D341Med (cell line): ENCODE data around the gene MAP3K14.

Experiments used
- DNase-seq: peaks from one replicate; pipeline ENCODE4 v3.0.0; 2012; ENCODE audit warnings: low spot score

Gene MAP3K14

DNA sequence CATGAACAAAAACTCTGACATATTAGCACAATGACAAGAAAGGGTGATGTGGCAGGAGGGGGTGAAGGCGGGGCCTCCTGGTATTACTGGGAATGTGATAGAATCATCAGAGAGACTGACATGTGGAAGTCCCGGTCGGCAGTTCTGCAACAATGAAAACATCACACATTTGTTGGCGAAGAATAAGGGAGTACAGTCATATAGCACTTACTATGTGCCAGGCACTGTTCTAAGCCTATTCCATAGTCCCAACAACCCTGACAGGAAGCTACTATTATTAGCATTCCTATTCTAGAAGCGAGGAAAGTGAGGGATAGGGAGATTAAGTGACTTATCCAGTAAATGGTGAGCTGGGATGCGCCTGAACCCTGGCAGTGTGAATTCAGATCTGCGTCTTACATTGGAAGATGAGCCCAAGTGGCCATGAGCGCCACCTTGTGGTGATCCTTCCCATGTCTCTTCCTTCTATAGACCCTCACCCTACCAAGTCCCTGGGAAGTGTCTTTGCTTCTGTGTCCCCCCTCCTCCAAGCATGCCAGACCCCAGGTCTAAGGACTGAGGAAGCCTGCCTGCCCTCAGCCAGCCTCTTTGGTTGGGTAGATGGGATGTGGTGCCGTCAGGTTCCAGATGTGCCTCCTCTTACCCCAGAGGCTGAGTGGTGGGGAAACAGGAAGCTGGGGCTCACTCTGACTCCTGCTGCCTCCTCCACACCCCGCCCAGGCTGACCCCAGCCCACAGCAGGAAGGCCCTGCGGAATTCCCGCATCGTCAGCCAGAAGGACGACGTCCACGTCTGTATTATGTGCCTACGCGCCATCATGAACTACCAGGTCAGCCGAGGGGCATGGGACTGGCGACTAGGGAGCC, 81.2 kb downstream of the MAP3K14 start:
- DNase-seq: peak; percentile 86

- peak; percentile 82 for DNase-seq
Measured at GRCh38 chr17:45234641-45235415, 82.0 kb downstream of the MAP3K14 start.

DNA sequence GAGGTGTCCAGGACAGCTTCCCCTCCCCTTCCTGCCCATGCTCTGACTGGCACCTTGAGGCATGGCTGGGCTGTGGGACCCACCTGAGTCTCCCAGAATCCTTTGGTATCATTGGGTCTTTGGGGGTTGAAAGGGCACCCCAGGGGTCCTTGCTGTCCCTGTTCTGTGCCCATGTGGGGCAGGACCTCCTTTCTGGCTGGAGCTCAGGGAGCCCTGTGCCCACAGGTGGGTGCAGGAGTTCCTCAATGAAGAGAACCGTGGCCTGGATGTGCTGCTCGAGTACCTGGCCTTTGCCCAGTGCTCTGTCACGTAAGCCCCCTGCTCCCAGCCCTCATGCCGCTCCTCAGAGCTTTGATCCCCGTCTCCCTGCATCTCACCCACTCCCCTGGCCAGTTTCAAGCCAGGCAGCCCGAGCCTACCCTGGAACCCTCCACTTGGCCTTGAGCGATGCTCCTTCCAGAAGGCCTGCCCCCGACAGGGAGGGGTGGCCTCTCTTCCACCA, 83.3 kb downstream of the MAP3K14 start:
- DNase-seq: no peak

DNA sequence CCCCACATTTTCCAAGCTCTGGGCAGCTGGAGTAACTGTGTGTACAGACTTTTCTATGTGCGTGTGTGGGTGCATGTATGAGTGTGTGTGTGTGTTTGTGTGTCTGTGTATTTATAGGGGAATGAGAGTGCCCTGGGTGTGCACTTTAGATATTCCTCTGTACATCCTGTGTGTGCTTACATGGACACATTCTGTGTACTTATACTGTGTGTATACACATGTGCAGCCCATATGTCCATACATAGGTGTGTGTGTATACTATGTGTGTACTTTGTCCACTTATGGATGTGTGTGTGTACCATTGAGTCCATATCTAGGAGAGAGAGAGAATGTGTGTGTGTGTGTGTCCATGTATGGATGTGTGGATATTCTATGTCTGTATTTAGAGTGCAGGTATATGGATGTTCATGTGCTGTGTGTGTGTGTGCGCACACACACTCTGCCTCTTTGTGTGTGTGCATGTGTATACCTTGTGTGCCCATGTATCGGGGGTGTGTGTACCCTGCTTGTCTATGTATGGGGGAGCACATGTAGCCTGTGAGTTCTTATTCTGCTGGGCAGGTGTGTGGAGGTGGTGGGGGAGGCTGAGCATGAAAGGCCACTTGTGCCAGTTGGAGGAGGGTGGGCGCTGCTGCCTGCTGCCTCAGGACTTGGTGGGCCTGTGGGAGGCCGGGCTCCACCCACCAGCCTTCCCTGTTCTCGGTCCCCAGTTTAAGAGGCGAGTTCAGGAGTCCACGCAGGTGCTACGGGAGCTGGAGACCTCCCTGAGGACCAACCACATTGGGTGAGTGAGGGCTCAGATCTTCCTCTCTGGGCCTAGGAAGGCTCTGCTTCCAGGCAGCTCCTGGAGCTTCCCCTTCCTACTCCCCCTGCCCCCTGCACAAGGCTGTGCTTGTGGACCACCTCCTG, 84.1 kb downstream of the MAP3K14 start:
- no peak for DNase-seq

DNA sequence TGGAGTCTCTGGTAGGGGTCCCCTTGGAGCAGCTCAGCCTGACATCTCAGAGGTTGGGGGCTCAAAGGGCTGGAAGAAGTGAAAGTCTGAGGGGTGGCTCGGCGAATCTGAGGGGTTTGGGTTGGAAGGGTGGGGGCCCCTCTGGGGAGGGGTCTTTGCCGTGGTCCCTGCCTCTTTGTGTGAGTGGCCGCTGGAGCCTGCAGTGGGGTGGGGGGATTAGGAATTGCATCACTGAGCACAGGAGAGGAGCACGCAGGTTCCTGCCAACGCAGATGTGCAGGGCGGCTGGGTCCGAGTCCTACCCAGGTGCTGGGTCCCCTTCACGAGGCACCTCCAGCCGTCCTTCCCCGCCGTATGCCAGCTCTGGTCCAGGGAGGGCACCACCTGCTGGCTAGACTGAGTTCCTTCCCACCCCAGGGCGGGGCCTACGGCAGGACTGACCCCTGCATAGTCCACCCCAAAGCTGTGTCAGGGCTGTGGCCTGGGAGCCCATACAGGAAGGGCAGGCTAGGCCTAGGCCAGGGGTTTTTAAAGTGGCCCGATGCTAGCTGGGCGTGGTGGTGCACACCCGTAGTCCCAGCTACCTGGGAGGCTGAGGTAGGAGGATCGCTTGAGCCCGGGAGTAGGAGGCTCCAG, 85.2 kb downstream of the MAP3K14 start:
- peak; percentile 70 for DNase-seq

DNA sequence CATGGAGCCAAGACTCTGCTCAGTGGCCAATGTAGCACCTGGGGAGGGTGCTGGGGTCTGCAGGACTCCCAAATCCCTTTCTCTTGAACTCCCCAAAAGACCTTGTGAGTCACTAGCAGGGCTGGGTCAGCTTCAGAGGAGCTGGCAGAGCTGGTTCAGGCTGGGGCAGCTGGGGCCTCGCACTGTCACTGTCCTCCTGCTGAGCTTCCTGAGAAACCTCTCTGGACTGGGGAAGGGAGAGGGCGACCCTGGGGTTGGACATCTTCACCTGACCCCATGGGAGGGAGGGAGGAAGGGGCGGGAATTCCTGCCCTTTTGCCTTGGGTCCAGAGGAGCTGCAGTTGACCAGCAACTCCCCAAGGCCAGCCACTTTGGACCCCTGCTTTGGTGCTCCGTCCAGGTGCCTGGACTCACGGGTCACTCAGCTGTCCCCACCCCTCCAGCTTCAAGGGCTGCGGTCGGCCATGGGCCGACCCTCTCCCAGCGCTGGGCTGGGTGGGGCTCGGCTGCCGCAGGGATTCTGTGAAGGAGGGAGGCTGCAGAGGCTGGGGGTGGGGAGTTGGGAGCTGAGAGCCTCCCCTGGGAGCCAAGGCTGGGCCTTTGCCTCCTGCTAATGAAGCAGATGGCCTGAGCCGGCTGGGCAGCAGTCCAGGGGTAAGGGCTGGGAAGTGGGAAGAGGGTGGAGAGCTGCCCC, 85.9 kb downstream of the MAP3K14 start:
- DNase-seq: peak; percentile 77

- no peak for DNase-seq
Measured at GRCh38 chr17:45230410-45230786, 86.4 kb downstream of the MAP3K14 start.

GRCh38 chr17:45229681-45230409, 87.0 kb downstream of the MAP3K14 start:
- DNase-seq: no peak

GRCh38 chr17:45228763-45229539, 87.9 kb downstream of the MAP3K14 start:
- no peak for DNase-seq

GRCh38 chr17:45227926-45228762, 88.7 kb downstream of the MAP3K14 start:
- no peak for DNase-seq

DNA sequence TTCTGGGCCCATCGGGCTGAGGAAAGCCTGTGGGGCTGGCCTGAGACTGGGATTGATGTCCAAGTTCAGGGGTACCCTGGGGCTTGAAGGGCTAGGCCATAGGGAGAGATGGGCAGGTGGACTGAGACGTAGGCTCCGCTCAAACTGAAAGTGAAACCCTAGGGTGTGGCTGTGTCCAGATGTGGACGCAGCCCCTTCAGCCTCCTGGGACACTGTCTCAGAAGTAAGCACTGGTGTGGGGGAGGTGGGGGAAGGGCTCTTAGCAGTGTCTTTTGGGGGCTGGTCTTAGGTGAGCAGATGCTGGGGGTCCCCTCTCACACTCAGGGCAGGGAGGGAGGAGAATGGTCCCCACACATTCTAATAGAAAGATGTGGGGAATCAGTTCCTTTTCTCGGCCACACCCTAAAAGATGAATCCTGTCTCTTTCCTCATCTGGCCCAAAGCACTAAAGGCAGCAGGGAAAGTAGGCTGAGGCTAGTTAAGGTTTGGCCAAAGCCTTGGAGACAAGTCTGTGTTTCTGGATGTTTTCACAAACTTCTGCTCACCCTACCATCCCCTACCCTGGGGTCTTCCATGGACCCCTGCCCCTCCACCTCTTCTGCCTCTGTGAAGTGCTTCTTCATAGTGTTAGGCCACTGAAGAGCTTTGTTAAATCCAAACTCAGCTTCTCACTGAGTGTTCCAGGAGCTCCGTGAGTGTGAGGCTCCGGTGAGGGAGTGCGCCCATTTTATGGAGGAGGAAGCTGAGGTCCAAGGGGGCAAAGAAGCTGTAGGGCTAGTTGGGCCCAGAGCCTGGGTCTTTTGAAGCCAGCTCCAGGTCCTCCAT, 89.5 kb downstream of the MAP3K14 start:
- no peak for DNase-seq

- no peak for DNase-seq
Measured at GRCh38 chr17:45226576-45226975, 90.2 kb downstream of the MAP3K14 start.

DNA sequence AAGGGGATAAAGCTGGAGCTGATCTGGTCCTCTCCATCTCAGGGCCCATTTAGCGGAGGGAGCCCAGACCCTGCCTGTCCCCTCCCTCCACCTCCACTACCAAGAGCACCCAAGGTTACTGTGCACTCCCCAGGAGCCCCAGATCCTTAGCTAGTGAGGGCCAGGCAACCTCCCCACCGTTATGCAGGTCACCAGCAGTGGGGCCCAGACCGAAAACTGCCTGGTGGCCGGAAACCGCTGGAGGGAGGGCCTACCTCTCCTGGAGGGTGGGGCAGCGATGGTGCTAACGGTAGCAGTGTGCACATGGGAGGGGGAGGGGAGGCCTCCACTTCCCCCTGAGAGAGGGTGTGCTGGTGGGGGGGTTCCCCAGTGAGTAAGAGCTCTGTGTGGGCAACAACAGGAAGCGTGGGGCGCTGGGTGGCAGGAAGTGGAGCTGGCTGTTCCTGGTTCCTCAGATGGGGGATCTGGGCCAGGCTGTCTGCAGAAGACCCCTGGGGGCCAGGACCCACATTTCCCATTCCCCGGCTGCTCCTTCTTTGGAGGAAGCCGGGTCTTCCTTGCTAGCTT, 90.8 kb downstream of the MAP3K14 start:
- DNase-seq: no peak

- no peak for DNase-seq
Measured at GRCh38 chr17:45225051-45225700, 91.6 kb downstream of the MAP3K14 start.

- no peak for DNase-seq
Measured at GRCh38 chr17:45224671-45225050, 92.2 kb downstream of the MAP3K14 start.
